Suprapubic skin (tissue), 4 donors: ENCODE results near the gene CCN5.

ENCODE experiments used
- EP300 ChIP-seq: sonication (generic); formaldehyde crosslinking; IDR thresholded peaks from one replicate; pipeline ENCODE4 v1.6.1; 2017; ENCODE audit warnings: antibody characterized with exemption
- POLR2A ChIP-seq, 2 donors: fragments of 450-650 bp; IDR thresholded peaks; one replicate each; pipeline ENCODE4 v1.6.1; 2017; ENCODE audit warnings: antibody characterized with exemption in 2 of 2, mild to moderate bottlenecking in 2 of 2, moderate library complexity in 2 of 2
- POLR2AphosphoS5 ChIP-seq, 3 donors: sonication (generic); formaldehyde crosslinking; IDR thresholded peaks; one replicate each; pipeline ENCODE4 v1.6.1; 2017; ENCODE audit warnings: antibody characterized with exemption in 3 of 3
- TF ChIP-seq, protein P1 (sequence below), 2 donors: fragments of 200-600 bp in 1 of 2; fragments of 450-650 bp in 1 of 2; sonication (generic) in 1 of 2; IDR thresholded peaks; one replicate each; pipeline ENCODE4 v1.5.1; 2016 to 2019; ENCODE audit warnings: antibody characterized with exemption in 2 of 2, mild to moderate bottlenecking in 1 of 2, moderate library complexity in 1 of 2

DNA sequence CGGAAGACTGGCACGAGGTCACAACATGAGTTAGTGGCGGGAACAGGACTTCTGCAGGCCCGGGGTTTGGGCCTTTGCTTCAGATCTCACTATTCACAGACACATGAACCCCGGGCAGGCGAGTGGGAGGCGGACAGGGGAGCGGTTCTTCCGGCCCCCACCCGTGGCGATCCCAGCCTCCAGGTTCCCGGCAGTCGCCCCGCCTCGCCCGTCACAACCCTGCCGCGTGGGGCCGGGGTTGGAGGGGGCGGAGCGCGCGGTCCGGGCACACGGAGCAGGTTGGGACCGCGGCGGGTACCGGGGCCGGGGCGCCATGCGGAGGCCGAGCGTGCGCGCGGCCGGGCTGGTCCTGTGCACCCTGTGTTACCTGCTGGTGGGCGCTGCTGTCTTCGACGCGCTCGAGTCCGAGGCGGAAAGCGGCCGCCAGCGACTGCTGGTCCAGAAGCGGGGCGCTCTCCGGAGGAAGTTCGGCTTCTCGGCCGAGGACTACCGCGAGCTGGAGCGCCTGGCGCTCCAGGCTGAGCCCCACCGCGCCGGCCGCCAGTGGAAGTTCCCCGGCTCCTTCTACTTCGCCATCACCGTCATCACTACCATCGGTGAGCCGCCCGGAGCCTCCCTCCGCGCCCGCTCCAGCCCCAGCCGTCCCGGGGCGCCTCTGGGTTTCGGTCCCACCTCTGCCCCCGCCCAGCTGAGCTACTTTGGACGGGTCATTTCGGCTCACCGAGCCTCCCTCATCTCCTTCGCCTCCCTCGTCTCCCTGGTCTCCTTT lies 30.6 kb downstream of the CCN5 start, which contains the start of gene KCNK15:
- TF ChIP-seq POLR2A (IDR thresholded peaks at IDR 0.05): no peak
- TF ChIP-seq, protein P1, sequence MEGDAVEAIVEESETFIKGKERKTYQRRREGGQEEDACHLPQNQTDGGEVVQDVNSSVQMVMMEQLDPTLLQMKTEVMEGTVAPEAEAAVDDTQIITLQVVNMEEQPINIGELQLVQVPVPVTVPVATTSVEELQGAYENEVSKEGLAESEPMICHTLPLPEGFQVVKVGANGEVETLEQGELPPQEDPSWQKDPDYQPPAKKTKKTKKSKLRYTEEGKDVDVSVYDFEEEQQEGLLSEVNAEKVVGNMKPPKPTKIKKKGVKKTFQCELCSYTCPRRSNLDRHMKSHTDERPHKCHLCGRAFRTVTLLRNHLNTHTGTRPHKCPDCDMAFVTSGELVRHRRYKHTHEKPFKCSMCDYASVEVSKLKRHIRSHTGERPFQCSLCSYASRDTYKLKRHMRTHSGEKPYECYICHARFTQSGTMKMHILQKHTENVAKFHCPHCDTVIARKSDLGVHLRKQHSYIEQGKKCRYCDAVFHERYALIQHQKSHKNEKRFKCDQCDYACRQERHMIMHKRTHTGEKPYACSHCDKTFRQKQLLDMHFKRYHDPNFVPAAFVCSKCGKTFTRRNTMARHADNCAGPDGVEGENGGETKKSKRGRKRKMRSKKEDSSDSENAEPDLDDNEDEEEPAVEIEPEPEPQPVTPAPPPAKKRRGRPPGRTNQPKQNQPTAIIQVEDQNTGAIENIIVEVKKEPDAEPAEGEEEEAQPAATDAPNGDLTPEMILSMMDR (IDR thresholded peaks at IDR 0.05): no peak
- TF ChIP-seq POLR2AphosphoS5 (IDR thresholded peaks at IDR 0.05): no peak
- TF ChIP-seq EP300: no peak
